HG02588 (cell line): Measurements from ENCODE around the gene TKFC.

Experiments used
- ATAC-seq: cut with Tn5 transposase; IDR thresholded peaks from one replicate; pipeline ENCODE4 v1.9.1; 2021; ENCODE audit warnings: mild to moderate bottlenecking, moderate library complexity; ENCODE audit not compliant: unreplicated experiment

The TKFC gene

GRCh38 chr11:61310749-61311148, 22.3 kb upstream of the TKFC start:
- ATAC-seq = no peak

- no peak for ATAC-seq
Observed at GRCh38 chr11:61315260-61315659, 17.8 kb upstream of the TKFC start.

- ATAC-seq = no peak
Observed at GRCh38 chr11:61325649-61326414, 7.2 kb upstream of the TKFC start.

GRCh38 chr11:61327669-61328071, 5.4 kb upstream of the TKFC start:
- ATAC-seq = no peak

- no peak for ATAC-seq
Observed at GRCh38 chr11:61328351-61328750, 4.7 kb upstream of the TKFC start.

- no peak for ATAC-seq
Observed at GRCh38 chr11:61329871-61330270, 3.2 kb upstream of the TKFC start.

- no peak for ATAC-seq
Observed at GRCh38 chr11:61331651-61332050, 1.4 kb upstream of the TKFC start.

GRCh38 chr11:61332281-61332796, 689 bp upstream of the TKFC start:
- ATAC-seq = no peak

GRCh38 chr11:61333550-61334433, 764 bp downstream of the TKFC start:
- ATAC-seq = no peak

- ATAC-seq = no peak
Observed at GRCh38 chr11:61334434-61335354, 1.7 kb downstream of the TKFC start.

GRCh38 chr11:61335355-61335710, 2.3 kb downstream of the TKFC start:
- no peak for ATAC-seq

- peak; percentile 45 for ATAC-seq
Observed at GRCh38 chr11:61336171-61336935, 3.3 kb downstream of the TKFC start.

- no peak for ATAC-seq
Observed at GRCh38 chr11:61337706-61338470, 4.9 kb downstream of the TKFC start.

GRCh38 chr11:61338783-61339489, 5.9 kb downstream of the TKFC start:
- ATAC-seq = no peak

GRCh38 chr11:61339490-61339878, 6.5 kb downstream of the TKFC start:
- no peak for ATAC-seq

- ATAC-seq = no peak
Observed at GRCh38 chr11:61340979-61341378, 8.0 kb downstream of the TKFC start.

- ATAC-seq = no peak
Observed at GRCh38 chr11:61341706-61342105, 8.7 kb downstream of the TKFC start.

GRCh38 chr11:61342207-61342803, 9.3 kb downstream of the TKFC start:
- ATAC-seq = no peak
